GM21528 (cell line): Measurements from ENCODE around the gene ARMC9.

ENCODE experiments used
- ATAC-seq: cut with Tn5 transposase; IDR thresholded peaks from one replicate; pipeline ENCODE4 v1.9.1; 2021; ENCODE audit warnings: mild to moderate bottlenecking, moderate library complexity; ENCODE audit not compliant: unreplicated experiment, low FRiP score

ARMC9 gene

GRCh38 chr2:231201475-231201814 lies 3.0 kb downstream of the ARMC9 start:
- ATAC-seq: no peak

DNA sequence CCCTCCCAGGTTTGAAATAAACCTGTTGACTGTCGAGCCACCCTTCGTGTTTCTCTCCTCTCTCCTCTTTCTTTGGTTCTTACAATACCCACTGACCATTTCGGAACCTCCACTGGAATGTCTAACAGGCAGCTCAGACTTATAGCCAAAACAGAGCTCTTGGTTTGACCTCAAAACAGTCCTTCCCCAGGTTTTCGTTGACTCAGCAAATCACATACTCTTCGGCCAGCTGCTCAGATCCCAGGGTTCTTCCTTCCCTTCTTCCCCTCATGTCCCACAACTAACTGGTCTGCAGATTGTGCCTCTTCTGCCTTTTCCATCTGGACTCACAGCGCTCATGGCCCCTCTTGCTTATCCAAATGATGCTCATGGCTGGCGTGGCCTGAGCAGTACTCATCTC lies 4.7 kb downstream of the ARMC9 start:
- ATAC-seq: no peak

- ATAC-seq: no peak
These were observed 5.7 kb downstream of the ARMC9 start for GRCh38 chr2:231204146-231204545.

DNA sequence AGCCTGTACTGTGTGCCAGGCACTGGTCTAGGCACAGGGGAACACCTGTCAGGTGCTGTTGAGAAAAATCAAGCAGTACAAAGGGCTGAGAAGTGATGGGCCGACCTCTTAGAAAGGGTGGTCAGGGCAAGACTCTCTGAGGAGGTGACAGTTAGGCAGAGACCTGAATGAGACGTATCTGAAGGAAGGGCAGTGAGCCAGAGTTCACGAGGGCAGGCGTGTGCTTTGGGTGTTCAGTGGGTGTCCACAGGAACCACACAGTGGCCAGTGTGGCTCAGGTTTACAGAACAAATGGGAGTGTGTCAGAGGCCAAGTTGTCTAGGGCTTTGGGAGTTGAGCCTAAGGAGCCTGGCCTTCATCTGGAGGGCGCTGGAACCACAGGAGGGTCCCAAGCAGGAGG lies 6.2 kb downstream of the ARMC9 start:
- ATAC-seq: no peak

- no peak for ATAC-seq
These were observed 9.3 kb downstream of the ARMC9 start for GRCh38 chr2:231207734-231208133.

DNA sequence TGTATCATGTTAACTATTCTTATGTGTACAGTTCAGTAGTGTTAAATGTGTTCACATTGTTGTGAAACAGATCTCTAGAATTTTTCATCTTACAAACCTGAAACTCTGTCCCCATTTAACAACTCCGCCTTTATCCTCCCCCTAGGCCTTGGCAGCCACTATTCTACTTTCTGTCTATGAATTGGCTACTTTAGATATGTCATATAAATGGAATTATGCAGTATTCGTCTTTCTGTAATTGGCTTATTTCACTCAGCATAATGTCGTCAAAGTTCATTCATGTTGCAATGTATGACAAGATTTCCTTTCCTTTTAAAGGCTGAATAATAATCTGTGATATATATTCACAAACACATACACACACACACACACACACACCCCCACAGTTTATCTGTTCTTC lies 12.4 kb downstream of the ARMC9 start:
- ATAC-seq: no peak

DNA sequence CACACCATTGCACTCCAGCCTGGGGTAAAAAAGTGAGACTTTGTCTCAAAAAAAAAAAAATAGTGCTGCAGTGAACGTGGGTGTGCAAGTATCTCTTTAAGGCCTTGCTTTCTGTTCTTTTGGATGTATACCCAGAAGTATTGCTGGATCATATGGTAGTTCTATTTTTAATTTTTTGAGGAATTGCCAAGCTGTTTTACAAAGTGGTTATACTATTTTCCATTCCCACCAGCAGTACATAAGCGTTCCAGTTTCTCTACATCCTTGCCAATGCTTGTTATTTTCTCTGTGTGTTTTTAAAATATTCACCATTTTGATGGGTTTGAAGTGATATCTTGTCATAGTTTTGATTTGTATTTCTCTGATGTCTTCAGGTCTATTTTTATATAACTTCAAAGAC lies 13.1 kb downstream of the ARMC9 start:
- no peak for ATAC-seq

- ATAC-seq: no peak
These were observed 14.0 kb downstream of the ARMC9 start for GRCh38 chr2:231212329-231212845.

DNA sequence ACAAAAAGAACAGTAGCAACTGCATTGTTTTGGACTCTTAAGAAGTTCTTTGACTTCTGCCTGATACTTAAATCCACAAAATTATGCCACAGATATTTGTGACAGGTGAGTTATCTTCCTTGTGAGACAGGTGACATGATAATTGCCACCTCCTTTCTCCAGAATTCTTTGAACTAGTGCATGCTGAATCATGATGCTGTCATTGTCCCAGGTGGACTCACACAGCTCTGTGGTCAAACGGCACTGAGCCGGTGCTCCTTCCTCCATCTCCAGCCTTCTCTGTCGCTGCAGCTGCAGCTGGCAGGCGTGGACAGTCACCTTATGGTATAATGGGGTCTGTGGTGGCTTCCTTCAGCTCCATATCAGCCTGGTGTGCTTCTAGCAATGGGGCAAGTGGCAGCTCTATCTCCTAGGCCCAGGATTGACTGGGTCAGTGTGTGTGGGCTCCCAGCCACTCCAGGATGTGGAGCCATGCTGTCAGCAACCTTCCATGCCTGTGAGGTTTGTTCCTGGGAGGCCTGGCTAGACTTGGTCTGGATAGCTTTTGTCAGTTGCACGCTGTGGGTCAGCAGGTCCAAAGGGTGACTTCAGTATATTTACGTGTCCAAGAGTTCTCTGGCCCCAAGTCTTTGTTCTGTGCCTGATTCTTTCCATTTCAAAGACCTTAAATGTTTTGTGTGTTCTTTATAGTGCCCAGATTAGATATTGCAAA lies 15.7 kb downstream of the ARMC9 start:
- ATAC-seq: no peak

- ATAC-seq: no peak
These were observed 19.9 kb downstream of the ARMC9 start for GRCh38 chr2:231218366-231218765.

GRCh38 chr2:231219289-231219688 lies 20.9 kb downstream of the ARMC9 start:
- no peak for ATAC-seq

DNA sequence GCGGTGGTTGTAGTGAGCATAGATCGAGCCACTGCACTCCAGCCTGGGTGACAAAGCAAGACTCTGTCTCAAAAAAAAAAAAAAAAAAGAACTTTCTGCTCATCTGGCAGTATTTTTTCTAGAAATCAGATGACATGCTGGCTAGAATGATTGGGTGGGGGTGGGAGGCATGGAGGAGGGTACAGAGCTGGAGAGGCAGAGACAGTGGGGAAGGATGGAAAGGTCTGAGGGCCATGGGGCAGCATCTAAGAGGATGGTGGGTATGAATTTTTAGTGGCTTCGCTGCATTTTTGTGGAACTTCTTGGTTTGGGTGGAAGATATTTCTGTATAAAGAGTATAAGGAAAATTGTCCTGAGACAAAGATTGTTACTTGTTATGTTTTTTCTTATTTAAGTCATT lies 23.3 kb downstream of the ARMC9 start:
- no peak for ATAC-seq

GRCh38 chr2:231222318-231223000 lies 24.0 kb downstream of the ARMC9 start:
- ATAC-seq: no peak

GRCh38 chr2:231223001-231223375 lies 24.6 kb downstream of the ARMC9 start:
- ATAC-seq: no peak

- ATAC-seq: no peak
These were observed 25.1 kb downstream of the ARMC9 start for GRCh38 chr2:231223458-231223976.

DNA sequence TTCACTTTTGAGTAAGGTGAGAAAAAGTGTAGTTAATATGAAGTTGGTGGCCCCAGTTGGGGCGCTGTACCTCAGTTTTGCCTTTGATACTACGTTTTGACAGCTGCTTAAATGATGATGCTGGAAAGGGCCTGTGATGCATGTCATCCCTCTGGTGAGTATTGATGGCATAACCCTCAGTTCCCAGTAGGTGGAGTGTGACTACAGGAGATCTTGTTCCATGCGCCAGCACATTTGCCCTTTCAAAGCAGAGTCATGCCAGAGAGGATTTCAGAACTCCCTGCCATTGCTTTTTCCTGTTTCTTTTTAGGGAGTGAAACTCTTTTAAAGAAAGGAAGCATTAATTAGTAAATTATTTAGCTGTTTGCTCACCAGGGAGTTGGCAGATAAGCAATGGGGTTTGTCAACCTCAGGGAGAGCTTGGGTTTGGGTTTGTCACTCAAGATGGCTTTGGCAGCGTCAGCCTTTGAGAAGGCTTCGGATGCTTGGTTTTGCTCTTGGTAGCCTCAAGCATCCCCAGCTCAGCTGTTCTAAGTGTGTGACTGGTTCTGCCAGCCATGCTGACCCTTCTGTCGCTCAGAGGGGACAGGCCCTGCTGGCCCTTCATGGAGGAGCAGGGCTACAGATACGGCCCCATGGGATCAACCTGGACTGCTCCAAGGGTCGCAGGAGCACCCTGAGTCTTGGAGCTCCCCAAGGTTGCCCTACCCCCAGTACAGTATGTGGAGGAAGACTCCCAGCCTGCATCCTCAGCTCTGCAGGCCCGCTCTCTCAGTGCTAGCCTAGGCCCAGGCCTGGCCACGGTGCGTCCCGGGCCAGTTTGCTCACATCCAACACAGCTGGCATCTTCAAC lies 29.1 kb downstream of the ARMC9 start:
- ATAC-seq: peak; percentile 57

- ATAC-seq: peak; percentile 78
These were observed 29.8 kb downstream of the ARMC9 start for GRCh38 chr2:231228223-231228622.

GRCh38 chr2:231228974-231229529 lies 30.6 kb downstream of the ARMC9 start:
- ATAC-seq: no peak

GRCh38 chr2:231235217-231235616 lies 36.8 kb downstream of the ARMC9 start:
- no peak for ATAC-seq

GRCh38 chr2:231238689-231239088 lies 40.3 kb downstream of the ARMC9 start:
- ATAC-seq: no peak

DNA sequence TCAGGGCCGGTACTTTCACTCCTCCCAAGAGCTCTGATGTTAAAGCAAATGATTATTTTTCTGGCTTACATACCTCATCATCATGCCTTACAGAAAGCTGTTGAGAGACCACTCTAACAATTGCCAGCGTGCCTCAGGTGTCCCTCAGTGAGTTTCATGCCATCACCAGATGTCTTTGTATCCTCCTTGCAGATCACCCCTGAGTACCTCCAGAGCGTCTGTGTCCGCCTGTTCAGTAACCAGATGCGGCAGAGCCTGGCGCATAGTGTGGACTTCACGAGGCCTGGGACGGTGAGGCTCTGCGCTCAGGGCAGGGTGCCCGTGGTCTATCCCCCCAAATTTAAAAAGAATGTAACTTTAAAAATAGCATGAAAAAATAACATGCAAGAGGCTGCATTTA lies 41.3 kb downstream of the ARMC9 start:
- no peak for ATAC-seq
